Lung microvascular endothelial cell (primary cell): ENCODE data around the gene GATB. TPM values are rescaled to one million over a fixed set of nuclear protein-coding genes. Genes with fewer than 3 reads are reported as not detected.
"Not testable (repeated sequence)": the region's sequence is repeated elsewhere in the genome, so short reads cannot be mapped to it uniquely, and the experiment has no call there.

ENCODE experiments used
- DNase-seq, 2 donors: peaks; one replicate each; pipeline versions ENCODE4 v3.0.0 to v3.0.0-alpha.2; 2010; ENCODE audit warnings: low read depth in 2 of 2
- total RNA-seq: library from RNA; depleted of rRNA; stranded (reverse); fragments of >200 nt; gene quantifications from 2 replicates; pipeline ENCODE4 v1.2.1, GENCODE V29; 2014

The GATB gene
- total RNA-seq, 1 donor from 2014 or later: 8.3 TPM

GRCh38 chr4:151731670-151732069 is 29.1 kb downstream of the GATB start:
- DNase-seq: not testable (repeated sequence)

- no peak for DNase-seq
These were observed 30.9 kb downstream of the GATB start for GRCh38 chr4:151729731-151730559.

- DNase-seq: no peak
These were observed 32.1 kb downstream of the GATB start for GRCh38 chr4:151728679-151729078.

GRCh38 chr4:151728006-151728405 is 32.8 kb downstream of the GATB start:
- DNase-seq: no peak

GRCh38 chr4:151727365-151727764 is 33.4 kb downstream of the GATB start:
- no peak for DNase-seq

GRCh38 chr4:151725087-151725486 is 35.7 kb downstream of the GATB start:
- no peak for DNase-seq

GRCh38 chr4:151721916-151722315 is 38.9 kb downstream of the GATB start:
- DNase-seq: no peak

- DNase-seq: no peak
These were observed 39.3 kb downstream of the GATB start for GRCh38 chr4:151721466-151721865.

- DNase-seq: no peak
These were observed 40.9 kb downstream of the GATB start for GRCh38 chr4:151719956-151720334.

GRCh38 chr4:151718984-151719955 is 41.5 kb downstream of the GATB start:
- DNase-seq: no peak

- no peak for DNase-seq
These were observed 42.7 kb downstream of the GATB start for GRCh38 chr4:151717909-151718628.

- no peak for DNase-seq
These were observed 43.5 kb downstream of the GATB start for GRCh38 chr4:151717314-151717713.

- DNase-seq: no peak
These were observed 44.5 kb downstream of the GATB start for GRCh38 chr4:151716324-151716723.

GRCh38 chr4:151715881-151716280 is 44.9 kb downstream of the GATB start:
- no peak for DNase-seq

GRCh38 chr4:151712777-151713176 is 48.0 kb downstream of the GATB start:
- no peak for DNase-seq

- no peak for DNase-seq
These were observed 49.2 kb downstream of the GATB start for GRCh38 chr4:151711646-151712045.

GRCh38 chr4:151709587-151709986 is 51.2 kb downstream of the GATB start:
- no peak for DNase-seq

GRCh38 chr4:151709071-151709470 is 51.7 kb downstream of the GATB start:
- no peak for DNase-seq

GRCh38 chr4:151708100-151708499 is 52.7 kb downstream of the GATB start:
- DNase-seq: no peak

GRCh38 chr4:151703401-151703800 is 57.4 kb downstream of the GATB start:
- DNase-seq: no peak

GRCh38 chr4:151702256-151702655 is 58.6 kb downstream of the GATB start:
- no peak for DNase-seq
